ENCODE measurements around the gene SHD.

GRCh38 chr19:4272894-4273293, 6.2 kb upstream of the SHD start:
- TF ChIP-seq POLR2A (IDR thresholded peaks at IDR 0.05) (no peak), CTCF (IDR thresholded peaks at IDR 0.05) (no peak)
